ENCODE measurements around the gene PROZ. TPM values are rescaled to one million over a fixed set of nuclear protein-coding genes. Genes with fewer than 3 reads are reported as not detected.

The PROZ gene
- total and polyA plus RNA-seq, 5 donors from 2014 or later, result 0.15 TPM; not detected in 3

DNA sequence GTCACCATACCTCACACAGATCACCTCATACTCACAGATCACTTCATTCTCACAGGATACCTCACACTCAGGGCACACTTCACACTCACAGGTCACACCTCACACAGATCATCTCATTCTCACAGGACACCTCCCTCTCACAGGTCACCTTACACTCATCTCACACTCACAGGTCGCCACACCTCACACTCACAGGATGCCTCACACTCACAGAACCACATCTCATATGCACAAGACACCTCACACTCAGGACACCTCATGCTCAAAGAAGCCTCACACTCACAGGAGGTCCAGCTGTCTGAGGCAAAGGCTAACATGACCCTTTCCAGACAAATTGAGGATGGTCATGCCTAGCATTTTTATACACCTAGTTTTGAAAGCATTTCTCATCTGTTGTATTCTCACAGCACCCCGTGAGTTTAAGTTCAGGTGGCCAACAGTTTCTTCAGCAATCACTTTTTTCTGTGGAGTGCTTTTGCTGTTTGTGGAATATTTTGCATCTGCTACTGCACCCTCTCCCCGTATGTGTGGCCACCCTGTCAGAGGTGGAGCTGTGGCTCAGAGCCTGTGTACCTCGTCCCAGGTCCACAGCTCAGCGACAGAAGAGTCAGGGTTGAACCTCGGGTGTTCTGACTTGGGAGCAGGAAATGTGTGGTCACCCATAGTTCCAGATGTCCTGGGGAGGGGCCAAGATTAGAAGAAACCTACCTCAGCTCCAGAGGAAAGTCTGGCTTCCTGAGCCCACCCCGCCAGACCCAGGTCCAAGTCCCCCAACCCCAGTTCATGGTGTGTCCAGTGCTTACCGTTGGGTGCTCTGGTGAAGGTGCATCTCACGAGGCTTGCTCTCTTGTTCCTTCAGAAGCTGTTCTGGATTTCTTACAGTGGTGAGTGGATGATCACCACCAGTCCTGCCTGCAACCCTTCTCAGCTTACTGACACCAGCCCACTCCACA is 45.3 kb upstream of the PROZ start:
- Mint-ChIP-seq H3K9me3 (no peaks in the 10 kb centered on the region), H3K4me1 (peaks cover 0 to 5% (median 0%) of the 10 kb centered on the region in 4 donors), H3K4me3 (peak overlapping the region in 1 of 4 donors; percentile 65), H3K36me3 (no peaks in the 10 kb centered on the region), H3K27ac (no peak overlapping the region), H3K27me3 (peaks cover 9% of the 10 kb centered on the region)
- Histone ChIP-seq H3K9me3 (ENCODE audit: control insufficient read depth in 2 of 2, low read length in 2 of 2) (no peaks in the 10 kb centered on the region), H3K27me3 (ENCODE audit: control insufficient read depth, insufficient read depth, low read length) (peaks cover 2% of the 10 kb centered on the region), H3K27ac (ENCODE audit: insufficient read depth, low read length, poor library complexity, severe bottlenecking) (no peak overlapping the region), H3K4me3 (ENCODE audit: low read depth, low read length) (no peak overlapping the region), H3K4me1 (ENCODE audit: control insufficient read depth, insufficient read depth, low read length, poor library complexity, severe bottlenecking) (peaks cover 10% of the 10 kb centered on the region), H3K36me3 (ENCODE audit: control insufficient read depth, insufficient read depth, low read length) (no peaks in the 10 kb centered on the region)
- DNase-seq (no peak), ATAC-seq (ENCODE audit: low read depth in 2 of 2) (no peak)

DNA sequence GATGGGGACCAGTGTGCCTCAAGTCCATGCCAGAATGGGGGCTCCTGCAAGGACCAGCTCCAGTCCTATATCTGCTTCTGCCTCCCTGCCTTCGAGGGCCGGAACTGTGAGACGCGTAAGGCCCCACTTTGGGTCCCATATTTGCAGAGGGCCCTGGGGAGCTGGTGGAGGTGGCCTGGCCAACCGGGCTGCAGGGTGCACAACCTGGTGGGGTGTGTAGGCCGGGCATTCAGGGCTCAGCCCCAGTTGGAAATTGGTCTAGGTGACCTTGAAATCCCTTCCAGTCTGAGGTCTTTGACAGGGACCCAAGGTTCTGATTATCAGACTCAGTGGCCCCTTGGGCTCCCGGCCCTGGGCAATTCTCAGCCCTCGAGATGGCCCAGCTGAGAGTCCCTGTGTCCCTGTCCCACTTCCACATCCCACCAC is 44.6 kb upstream of the PROZ start:
- ATAC-seq (ENCODE audit: low read depth in 2 of 2) (no peak), DNase-seq (no peak)
- Histone ChIP-seq H3K4me1 (ENCODE audit: control insufficient read depth, insufficient read depth, low read length, poor library complexity, severe bottlenecking) (peaks cover 10% of the 10 kb centered on the region), H3K4me3 (ENCODE audit: low read depth, low read length) (no peak overlapping the region), H3K36me3 (ENCODE audit: control insufficient read depth, insufficient read depth, low read length) (no peaks in the 10 kb centered on the region), H3K9me3 (ENCODE audit: control insufficient read depth in 2 of 2, low read length in 2 of 2) (no peaks in the 10 kb centered on the region), H3K27me3 (ENCODE audit: control insufficient read depth, insufficient read depth, low read length) (peaks cover 2% of the 10 kb centered on the region), H3K27ac (ENCODE audit: insufficient read depth, low read length, poor library complexity, severe bottlenecking) (no peak overlapping the region)
- Mint-ChIP-seq H3K4me3 (peak overlapping the region in 1 of 4 donors; percentile 65), H3K27me3 (peaks cover 9% of the 10 kb centered on the region), H3K27ac (no peak overlapping the region), H3K36me3 (no peaks in the 10 kb centered on the region), H3K9me3 (no peaks in the 10 kb centered on the region), H3K4me1 (peaks cover 0 to 5% (median 0%) of the 10 kb centered on the region in 4 donors)

DNA sequence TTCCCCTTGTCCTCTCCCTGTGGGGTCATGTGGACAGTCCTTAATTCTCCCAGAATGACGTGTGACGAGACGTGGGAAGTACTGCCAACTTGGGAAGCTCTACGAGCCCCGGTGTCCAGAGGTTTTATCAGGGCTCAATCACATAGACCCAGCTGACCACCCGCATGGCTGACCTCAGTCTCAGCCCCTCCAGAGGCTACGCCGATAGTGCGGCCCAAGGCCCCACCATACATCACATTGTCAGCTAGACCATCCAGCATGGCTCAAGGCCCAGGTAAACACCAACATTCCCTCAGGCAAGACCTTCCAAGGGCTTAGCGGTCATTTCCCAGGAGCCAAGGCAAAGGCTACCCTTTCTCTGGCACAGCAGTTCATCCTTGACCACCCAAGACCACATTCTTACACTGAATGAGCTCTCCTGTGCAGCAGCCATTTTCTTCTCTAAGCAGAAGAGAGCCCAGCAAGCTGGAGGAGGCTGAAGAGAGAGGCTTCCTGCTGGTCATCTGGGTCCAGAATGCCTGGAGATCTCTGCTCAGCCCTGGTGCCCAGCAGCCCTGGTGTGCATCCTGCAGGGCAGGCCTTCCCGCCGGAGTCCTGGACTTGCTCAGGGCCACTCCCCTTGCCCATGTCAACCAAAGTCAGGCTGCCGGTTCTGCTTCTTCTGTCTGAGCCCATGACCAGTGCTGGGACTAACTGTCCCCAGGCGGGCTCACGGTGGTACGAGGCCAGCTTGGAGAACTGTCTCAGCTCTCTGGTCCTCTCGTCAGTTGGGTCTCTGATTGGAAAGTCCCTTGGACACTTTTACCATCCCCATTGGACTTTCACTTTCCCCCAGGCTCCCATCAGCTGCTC is 43.7 kb upstream of the PROZ start:
- Histone ChIP-seq H3K4me1 (ENCODE audit: control insufficient read depth, insufficient read depth, low read length, poor library complexity, severe bottlenecking) (peaks cover 6% of the 10 kb centered on the region), H3K4me3 (ENCODE audit: low read depth, low read length) (no peak overlapping the region), H3K36me3 (ENCODE audit: control insufficient read depth, insufficient read depth, low read length) (no peaks in the 10 kb centered on the region), H3K27ac (ENCODE audit: insufficient read depth, low read length, poor library complexity, severe bottlenecking) (no peak overlapping the region), H3K9me3 (ENCODE audit: control insufficient read depth in 2 of 2, low read length in 2 of 2) (no peaks in the 10 kb centered on the region), H3K27me3 (ENCODE audit: control insufficient read depth, insufficient read depth, low read length) (peaks cover 2% of the 10 kb centered on the region)
- Mint-ChIP-seq H3K27me3 (peaks cover 9% of the 10 kb centered on the region), H3K9me3 (peaks cover 0 to 3% (median 0%) of the 10 kb centered on the region in 7 donors), H3K4me3 (no peak overlapping the region), H3K36me3 (no peaks in the 10 kb centered on the region), H3K4me1 (peaks cover 0 to 2% (median 0%) of the 10 kb centered on the region in 4 donors), H3K27ac (no peak overlapping the region)
- DNase-seq (no peak), ATAC-seq (ENCODE audit: low read depth in 2 of 2) (no peak)

DNA sequence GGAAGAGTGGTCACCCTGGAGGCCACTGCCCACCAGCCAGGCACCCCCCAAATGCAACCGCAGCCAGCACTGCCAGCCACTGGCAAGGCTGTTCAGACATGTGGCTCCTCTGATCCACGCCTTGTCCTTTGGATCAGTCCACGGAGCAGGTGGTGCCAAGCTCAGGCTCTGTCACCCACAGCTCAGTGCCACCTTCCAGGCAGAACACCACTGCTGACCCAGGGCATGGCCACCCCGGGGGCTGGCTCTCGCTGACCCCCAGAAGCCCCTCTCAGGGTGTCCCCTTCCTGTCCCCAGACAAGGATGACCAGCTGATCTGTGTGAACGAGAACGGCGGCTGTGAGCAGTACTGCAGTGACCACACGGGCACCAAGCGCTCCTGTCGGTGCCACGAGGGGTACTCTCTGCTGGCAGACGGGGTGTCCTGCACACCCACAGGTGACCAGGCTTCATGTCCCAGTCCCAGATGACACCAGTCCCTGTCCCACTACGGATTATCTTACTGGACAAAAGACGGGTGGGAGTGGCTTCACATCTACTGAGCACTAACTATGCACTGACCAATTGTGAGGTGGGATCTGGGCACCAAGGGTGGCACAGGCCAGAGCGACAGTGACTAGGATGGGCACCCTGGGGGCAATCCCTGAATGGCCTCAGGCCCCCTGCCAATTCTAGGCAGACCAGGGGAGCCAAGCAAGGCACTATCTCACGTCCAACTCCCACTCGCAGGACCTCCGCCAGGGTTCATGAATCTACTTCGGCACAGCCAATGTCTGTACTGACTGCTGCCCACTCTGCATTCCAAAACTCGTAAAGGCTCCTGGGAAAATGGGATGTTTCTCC is 42.9 kb upstream of the PROZ start:
- no peak overlapping the region for H3K27ac Mint-ChIP-seq
- H3K36me3 ChIP-seq (ENCODE audit: control insufficient read depth, insufficient read depth, low read length), result no peaks in the 10 kb centered on the region
- peaks cover 0 to 2% (median 0%) of the 10 kb centered on the region in 4 donors for H3K4me1 Mint-ChIP-seq
- H3K36me3 Mint-ChIP-seq, result no peaks in the 10 kb centered on the region
- no peak for ATAC-seq (ENCODE audit: low read depth in 2 of 2)
- H3K4me3 ChIP-seq (ENCODE audit: low read depth, low read length), result no peak overlapping the region
- H3K9me3 Mint-ChIP-seq, result peaks cover 0 to 3% (median 0%) of the 10 kb centered on the region in 7 donors
- H3K4me3 Mint-ChIP-seq, result no peak overlapping the region
- peaks cover 2% of the 10 kb centered on the region for H3K27me3 ChIP-seq (ENCODE audit: control insufficient read depth, insufficient read depth, low read length)
- H3K27me3 Mint-ChIP-seq, result peaks cover 9% of the 10 kb centered on the region
- H3K27ac ChIP-seq (ENCODE audit: insufficient read depth, low read length, poor library complexity, severe bottlenecking), result no peak overlapping the region
- no peak for DNase-seq
- no peaks in the 10 kb centered on the region for H3K4me1 ChIP-seq (ENCODE audit: control insufficient read depth, insufficient read depth, low read length, poor library complexity, severe bottlenecking)
- no peaks in the 10 kb centered on the region for H3K9me3 ChIP-seq (ENCODE audit: control insufficient read depth in 2 of 2, low read length in 2 of 2)

DNA sequence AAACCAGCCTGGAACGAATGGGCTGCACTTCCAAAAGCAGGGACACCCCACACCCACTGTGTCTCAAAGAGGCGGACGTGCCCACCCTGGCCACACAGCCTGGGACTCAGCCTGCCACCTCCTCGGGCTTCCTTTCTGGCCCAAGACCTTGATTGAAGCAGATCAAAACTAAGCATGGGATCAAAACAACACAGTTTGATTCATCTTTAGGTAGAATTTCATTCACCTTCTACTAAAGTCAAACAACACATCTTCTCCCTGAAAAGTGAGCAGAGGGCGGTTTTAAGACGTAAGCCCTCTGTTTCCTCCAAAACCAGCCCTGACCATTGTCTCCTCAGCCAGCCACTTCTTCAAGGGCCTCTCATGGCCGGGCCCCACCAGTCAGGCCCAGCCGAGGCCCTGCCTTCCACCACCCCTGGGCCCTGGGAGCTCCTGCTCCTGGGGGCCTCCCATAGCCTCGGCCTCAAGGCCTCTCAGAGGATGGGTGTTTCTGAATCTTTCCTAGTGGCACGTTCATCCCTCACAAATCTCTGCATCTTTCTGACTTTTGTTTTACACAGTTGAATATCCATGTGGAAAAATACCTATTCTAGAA is 42.1 kb upstream of the PROZ start:
- no peaks in the 10 kb centered on the region for H3K36me3 ChIP-seq (ENCODE audit: control insufficient read depth, insufficient read depth, low read length)
- no peaks in the 10 kb centered on the region for H3K4me1 ChIP-seq (ENCODE audit: control insufficient read depth, insufficient read depth, low read length, poor library complexity, severe bottlenecking)
- no peak overlapping the region for H3K4me3 ChIP-seq (ENCODE audit: low read depth, low read length)
- Mint-ChIP-seq H3K9me3 (peaks cover 0 to 3% (median 0%) of the 10 kb centered on the region in 7 donors), H3K27me3 (peaks cover 9% of the 10 kb centered on the region), H3K27ac (no peak overlapping the region), H3K4me1 (no peaks in the 10 kb centered on the region), H3K4me3 (no peak overlapping the region), H3K36me3 (no peaks in the 10 kb centered on the region)
- no peaks in the 10 kb centered on the region for H3K9me3 ChIP-seq (ENCODE audit: control insufficient read depth in 2 of 2, low read length in 2 of 2)
- DNase-seq, result no peak
- H3K27me3 ChIP-seq (ENCODE audit: control insufficient read depth, insufficient read depth, low read length), result peaks cover 2% of the 10 kb centered on the region
- H3K27ac ChIP-seq (ENCODE audit: insufficient read depth, low read length, poor library complexity, severe bottlenecking), result no peak overlapping the region
- ATAC-seq (ENCODE audit: low read depth in 2 of 2), result no peak

DNA sequence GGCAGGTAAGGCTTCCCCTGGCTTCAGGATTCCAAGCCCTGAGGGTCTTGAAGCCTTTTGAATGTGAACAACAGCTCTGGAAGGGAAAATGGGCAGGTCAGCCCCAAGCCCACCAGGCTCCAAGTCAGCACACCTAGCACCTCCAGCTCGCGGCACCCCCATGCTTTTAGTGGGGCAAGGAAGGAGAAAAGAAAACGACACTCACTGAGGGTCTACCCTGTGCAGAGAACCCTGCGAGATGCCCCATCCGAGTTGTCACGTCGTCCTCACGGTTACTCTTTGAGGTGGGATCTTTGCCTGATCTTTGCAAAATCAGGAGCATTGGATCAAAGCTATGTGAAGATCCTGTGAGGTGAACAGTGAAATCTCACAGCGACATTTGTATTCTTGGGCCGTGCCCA is 41.6 kb upstream of the PROZ start:
- H3K4me3 ChIP-seq (ENCODE audit: low read depth, low read length), result no peak overlapping the region
- Mint-ChIP-seq H3K36me3 (no peaks in the 10 kb centered on the region), H3K27me3 (peaks cover 9% of the 10 kb centered on the region), H3K4me3 (no peak overlapping the region), H3K4me1 (no peaks in the 10 kb centered on the region), H3K27ac (no peak overlapping the region), H3K9me3 (peaks cover 0 to 3% (median 0%) of the 10 kb centered on the region in 7 donors)
- no peaks in the 10 kb centered on the region for H3K4me1 ChIP-seq (ENCODE audit: control insufficient read depth, insufficient read depth, low read length, poor library complexity, severe bottlenecking)
- DNase-seq (no peak), ATAC-seq (ENCODE audit: low read depth in 2 of 2) (no peak)
- no peak overlapping the region for H3K27ac ChIP-seq (ENCODE audit: insufficient read depth, low read length, poor library complexity, severe bottlenecking)
- no peaks in the 10 kb centered on the region for H3K36me3 ChIP-seq (ENCODE audit: control insufficient read depth, insufficient read depth, low read length)
- H3K9me3 ChIP-seq (ENCODE audit: control insufficient read depth in 2 of 2, low read length in 2 of 2), result no peaks in the 10 kb centered on the region
- H3K27me3 ChIP-seq (ENCODE audit: control insufficient read depth, insufficient read depth, low read length), result peaks cover under 1% of the 10 kb centered on the region
